Measurements from ENCODE around the gene PGM5.
A peak's percentile ranks its signal among the peaks of the same experiment; 100 is the strongest.

The PGM5 gene

DNA sequence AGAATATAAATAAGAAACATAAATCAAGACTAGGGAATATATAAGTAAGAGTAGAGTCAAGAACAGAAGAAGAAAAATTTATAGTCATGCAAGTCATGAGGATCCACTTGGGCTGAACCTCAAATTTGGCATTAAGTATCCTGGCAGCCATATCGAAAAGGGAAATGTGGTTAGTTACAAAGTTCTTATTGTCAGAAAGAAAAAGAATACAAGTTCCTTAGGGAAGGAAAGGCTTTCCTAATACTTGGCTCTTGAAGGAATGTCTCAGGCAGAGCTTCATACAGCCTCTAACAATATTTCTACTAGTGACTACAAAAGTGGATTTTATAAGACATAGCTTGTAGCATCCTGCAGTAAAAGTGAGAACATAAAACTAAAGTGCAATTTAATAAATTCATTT, 138.8 kb downstream of the PGM5 start:
- DNase-seq (ENCODE audit: low read depth, low spot score), result no peak

DNA sequence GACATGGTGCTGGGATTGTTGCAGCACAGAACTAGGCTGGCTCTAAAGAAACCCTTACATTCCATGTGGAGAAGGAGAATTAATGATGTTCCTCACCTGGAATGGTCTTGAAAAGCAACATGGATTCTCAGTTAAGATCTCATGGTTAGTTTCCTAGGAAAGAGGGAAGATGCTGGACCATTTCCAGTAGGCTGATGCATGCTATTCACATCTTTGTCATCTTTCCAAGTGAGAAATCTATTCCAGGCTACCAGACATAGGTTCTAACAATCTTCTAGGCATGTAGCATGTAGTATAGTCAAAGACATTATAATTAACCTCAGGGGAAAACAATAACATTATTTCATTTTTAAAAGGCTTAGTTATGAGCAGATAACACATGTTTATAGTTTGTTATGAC, 139.9 kb downstream of the PGM5 start:
- no peak for DNase-seq (ENCODE audit: low read depth, low spot score)

DNA sequence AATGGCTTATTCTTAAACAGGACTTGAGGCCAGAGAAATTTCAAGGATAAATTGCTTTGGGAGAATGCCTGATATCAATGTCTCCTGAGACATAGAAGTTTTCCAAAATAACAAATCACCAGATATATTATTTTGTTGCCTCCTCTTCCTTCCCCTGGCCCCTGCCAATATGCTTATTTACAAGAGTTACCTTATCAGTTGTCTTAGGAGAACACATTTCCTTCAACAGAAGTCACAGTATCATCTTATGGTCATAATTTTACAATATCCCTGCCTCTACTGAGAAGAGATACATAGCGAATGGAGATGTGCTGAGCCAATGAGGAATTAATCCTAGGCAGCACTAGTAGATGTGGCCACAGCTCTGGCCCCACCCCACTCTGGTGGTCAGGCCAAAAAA, 141.2 kb downstream of the PGM5 start:
- no peak for DNase-seq (ENCODE audit: low read depth, low spot score)

DNA sequence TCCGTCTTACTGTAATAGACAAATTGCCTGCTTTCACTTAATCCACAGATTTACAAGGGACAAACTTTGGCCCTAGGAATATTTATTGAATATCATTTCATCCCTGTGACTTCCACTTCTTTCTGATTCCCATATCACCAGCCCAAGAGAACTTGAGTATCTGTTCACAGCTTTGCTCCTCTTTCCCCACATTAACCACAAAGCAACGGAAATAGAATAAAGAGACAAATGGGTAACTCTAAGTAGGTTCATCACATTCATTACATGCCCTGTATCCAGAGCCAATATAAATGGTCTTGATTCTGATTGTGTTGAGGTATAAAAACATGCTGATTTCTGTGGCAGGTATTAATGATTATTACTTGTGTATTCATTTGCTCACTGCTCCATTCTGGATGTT, 142.4 kb downstream of the PGM5 start:
- no peak for DNase-seq (ENCODE audit: low read depth, low spot score)

DNA sequence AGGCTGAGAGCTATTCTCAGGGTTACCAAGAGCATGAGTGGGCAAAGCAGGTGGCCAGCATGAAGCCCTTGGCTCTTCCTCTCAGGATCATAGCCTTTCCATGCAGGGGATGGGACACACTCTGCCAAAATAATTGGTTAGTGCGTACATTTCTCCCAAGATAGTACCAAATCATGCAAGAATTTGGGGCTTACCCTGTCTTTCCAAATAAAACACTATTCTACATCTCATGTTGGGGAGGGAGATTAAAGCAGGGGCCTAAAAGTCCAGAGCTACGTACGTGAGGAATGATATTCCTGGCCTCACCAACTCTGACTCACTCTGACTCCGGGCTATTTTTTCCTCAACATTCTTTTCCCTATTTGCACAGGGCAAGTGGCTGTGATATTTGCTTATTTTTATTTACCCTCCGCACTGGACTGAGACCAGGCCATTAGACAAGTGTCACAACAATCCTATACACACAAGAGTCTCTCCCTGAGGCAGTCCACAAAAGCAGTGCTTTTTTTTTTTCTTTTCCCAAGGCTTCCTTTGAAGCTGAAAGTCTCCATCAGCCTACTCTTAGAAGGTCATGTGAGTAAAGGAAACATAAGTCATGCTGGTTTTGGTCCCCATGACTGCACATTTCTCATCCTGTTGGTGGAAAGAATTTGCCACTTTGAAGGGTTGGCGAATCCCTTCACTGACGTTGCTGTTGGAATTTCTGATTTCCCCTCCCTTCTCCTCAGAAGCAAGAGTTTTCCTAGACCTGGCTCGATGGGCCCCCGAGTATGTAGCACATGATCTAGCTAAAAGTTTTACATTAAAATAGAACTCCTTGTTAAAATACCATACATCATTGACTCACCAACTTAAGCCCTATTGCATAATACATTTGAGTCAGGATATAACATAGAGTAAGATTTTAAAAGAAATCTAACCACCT, 144.3 kb downstream of the PGM5 start:
- no peak for DNase-seq (ENCODE audit: low read depth, low spot score)

DNA sequence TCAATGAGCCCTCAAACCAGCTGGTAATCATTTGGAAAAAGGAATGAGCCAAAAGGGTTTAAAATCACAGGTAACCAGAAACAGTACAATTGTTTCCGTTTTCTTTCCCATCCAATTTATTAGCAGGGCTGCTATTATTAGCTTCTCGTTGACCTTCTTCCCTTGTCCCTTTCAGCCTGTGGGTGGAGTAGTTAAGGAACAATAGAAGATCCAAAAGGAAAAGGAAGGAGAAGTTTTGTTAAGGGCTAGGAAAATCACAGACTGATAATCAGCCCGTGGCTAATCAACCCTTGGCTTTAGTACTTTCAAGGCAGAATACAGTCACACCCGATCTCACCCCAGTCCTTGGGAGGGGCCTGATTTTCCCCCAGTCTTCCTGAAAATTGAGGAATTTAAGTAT, 145.9 kb downstream of the PGM5 start:
- DNase-seq (ENCODE audit: low read depth, low spot score), result no peak

DNA sequence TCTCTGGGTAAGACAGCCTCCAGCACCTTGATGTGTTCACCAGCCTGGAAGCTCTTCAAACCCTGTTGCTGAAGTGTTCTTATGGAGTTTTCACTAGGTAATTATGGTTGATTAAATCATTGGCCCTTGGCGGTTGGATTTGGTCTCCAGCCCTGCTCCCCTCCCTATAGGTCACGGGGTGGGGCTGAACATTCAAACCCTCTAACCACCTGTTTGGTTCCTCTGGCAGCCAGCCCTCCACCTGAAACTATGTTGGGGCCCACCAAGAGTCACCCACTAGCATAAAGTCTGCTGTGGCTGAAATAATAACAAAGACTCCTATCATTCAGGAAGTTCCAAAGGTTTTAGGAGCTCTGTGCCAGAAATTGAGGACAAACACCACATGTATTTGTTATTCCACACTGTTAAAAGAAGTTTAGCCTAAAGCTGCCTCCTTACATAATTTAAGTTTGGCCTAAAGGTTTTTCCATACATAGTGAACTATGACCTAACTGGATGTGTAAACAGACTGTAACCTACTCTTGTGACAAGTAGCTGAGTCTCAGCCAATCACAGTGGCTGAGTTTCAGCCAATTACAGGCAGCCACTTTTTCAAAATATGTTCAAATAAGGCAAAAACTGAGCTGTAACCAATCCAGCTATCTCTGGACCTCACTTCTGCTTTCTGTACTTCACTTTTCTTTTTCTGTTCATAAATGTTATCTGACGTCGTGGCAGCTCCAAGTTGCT, 149.4 kb downstream of the PGM5 start:
- no peak for DNase-seq (ENCODE audit: low read depth, low spot score)

DNA sequence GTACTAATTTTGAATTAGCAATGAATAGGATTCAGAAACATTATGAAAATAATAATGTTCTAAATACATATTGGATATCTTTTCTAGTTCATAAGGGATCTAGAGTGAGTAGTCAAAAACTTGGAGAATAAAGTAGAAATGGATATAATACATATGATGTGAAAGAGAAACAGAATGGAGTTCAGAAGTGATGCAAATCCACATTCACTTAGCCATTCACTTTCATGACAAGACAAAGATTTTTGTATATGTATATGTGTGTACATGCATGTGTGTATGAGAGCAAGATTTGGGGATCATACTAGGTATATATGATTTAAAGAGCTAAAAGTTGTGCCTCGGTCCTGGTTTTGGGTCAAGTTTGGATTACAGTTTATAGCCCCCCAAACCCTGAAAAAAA, 150.1 kb downstream of the PGM5 start:
- DNase-seq (ENCODE audit: low read depth, low spot score), result no peak

DNA sequence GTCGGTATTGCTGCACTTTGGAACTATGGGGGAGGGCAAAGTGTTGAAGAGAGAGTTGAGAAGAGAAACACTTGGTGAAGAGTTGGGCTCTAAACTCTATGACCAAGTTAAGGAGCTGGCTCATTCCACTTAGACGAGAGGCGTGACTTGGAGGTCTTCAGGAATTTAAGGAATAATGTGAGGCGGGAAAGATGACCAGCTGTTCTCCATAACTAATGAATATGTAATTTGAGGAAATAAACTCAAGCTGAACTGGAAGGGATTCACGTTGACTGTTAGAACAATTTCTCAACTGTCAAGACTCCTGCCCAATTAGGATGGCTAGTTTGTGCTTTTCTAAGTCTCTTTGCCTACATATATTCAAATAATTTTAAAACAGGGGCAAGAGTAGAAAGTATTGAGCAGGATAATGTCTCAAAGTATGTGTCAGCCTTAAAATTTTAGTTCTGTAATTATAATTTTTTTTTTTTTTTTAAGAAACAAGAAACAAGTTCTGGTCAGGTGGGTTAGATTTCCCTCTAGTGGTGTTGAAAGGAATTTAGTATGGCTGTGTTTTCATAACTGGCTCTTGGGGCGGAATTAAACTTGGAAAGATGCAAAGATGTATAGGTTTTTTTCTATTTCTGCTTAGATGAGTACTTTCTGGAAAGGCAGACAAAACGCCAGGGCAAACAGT, 150.9 kb downstream of the PGM5 start:
- DNase-seq (ENCODE audit: low read depth, low spot score), result no peak

DNA sequence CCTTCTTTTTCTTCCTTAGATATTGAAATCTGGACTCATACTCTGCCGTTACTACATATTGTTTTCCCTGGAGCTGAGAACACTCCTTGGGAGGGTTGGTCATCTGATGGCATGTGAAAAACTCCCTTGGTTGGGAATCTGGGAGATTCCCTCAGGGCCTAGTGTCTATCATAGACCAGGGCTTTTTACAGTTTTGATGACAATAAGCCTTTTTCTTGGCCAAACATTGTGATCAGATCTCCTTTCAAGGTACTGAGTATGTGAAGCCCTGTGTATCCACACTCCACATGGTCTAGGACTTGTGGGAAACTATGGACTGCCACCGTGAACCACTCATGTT, 151.4 kb downstream of the PGM5 start:
- DNase-seq (ENCODE audit: low read depth, low spot score), result no peak

DNA sequence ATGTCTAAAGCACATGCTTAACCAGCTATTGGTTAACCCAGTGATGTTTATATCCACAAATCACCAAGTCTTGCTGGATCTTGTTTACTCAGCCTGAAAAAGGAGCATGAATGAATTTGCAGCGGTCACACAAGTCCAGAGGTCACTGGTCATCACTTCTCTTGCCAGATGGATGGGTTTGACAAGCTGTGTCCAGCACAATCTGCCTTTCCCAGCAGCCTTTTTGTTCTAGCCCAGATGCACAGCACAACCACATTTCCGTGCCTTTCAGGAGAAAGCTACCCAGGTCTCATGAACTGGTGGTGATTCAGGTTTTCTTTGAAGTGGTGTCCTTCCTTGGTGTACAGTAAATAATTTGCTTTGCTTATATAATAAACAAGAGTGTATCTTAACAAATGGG, 152.1 kb downstream of the PGM5 start:
- no peak for DNase-seq (ENCODE audit: low read depth, low spot score)

DNA sequence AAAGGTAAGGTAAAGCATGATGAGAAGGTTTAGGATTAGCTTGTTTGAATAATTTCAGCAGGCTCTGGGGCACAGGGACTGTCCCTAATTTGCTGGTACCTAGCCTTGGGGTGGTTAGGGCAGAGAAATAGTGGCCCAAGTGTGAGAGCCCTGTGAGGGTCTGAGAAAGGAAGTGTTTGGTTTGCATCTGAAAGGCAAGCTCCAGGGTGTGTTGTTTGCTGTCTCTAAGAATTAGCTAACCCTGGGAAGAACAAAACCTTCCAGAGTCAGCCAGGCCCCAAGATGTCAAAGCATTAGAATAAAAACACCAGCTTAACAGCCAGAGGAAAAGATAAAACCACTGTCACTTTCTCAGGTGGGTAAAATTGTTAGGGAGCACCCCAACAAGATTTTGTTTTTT, 153.3 kb downstream of the PGM5 start:
- DNase-seq (ENCODE audit: low read depth, low spot score), result peak; percentile 78

DNA sequence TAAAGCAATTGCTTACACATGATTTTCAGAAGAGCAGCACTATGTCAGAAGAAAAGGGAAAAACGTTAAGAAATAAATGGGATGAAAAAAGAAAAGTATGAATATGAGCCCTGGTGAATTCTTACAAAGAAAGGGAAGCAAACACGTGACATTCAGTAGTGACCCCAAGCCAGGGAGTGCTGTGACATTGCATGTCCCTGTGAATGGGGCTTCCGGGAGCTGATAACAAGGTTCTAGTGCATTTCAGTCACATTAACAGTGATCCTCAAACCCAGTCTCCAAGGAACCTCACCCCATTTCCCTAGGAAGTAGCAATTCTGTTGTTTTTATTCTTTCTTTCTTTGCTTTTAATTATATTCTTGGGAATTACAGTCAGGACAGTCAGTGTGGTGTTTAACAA, 157.0 kb downstream of the PGM5 start:
- DNase-seq (ENCODE audit: low read depth, low spot score), result no peak

DNA sequence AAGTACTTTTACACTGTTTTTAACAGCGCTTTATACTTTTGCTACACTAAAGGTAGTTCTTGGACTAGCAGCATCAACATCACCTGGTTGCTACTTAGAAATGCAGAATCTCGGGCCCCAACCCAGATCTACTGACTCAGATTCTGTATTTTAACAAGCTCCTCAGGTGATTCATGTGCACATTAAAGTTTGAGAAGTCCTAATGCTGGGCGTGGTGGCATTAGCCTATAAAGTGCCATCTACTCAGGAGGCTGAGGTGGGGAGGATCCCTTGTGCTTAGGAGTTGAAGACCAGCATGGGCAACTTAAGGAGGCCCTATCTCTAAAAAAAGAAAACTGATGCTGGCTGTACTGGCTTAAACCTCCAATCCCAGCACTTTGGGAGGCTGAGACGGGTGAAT, 157.6 kb downstream of the PGM5 start:
- no peak for DNase-seq (ENCODE audit: low read depth, low spot score)

DNA sequence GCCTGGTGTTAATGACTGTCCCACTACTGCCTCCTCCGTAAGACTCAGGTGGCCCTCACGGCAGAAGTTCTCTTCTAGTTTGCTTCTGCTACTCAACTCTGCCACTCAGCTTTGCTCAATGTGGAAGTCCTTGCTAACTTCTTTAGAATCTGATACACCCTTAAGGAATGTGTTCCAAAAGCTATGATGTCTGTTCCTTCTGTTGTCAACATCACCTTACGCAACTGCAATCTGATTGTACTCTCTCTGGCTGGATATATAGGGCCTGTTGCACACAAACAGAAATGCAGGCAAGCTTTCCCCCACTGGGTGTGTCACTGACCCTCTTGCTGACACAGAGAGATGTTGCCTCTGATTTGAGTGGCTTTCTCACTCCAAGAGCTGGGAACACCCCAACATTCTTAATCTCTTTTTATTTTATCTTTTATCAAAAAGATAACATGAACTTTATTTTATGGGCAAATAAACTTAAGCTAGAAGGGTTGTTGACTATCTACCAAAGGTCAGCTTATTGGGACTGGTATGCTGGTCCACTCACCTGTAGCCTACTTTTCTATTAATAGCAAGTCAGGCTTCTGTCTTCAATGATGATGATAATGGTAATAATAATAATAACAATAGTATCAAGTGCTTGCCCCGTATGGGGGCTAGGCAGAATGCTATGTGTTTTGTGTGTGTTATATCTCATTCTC, 159.1 kb downstream of the PGM5 start:
- no peak for DNase-seq (ENCODE audit: low read depth, low spot score)

DNA sequence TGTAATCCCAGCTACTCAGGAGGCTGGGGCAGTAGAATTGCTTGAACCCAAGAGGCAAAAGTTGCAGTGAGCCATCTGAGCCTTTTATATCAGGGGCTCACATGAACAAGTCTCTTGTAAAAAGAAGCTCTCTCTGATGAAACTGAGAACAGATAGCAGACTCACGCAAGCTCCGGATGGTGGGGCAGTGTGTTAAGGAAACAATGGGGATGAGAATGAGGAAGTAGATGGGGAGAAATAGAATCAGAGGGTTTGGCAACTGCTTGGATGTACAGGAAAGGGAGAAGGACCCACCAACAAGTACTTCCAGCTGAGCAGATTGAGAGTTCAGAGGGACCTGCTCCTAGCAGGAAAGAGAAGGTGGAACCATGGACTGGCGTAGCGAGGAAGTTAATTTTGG, 165.7 kb downstream of the PGM5 start:
- DNase-seq (ENCODE audit: low read depth, low spot score), result no peak

DNA sequence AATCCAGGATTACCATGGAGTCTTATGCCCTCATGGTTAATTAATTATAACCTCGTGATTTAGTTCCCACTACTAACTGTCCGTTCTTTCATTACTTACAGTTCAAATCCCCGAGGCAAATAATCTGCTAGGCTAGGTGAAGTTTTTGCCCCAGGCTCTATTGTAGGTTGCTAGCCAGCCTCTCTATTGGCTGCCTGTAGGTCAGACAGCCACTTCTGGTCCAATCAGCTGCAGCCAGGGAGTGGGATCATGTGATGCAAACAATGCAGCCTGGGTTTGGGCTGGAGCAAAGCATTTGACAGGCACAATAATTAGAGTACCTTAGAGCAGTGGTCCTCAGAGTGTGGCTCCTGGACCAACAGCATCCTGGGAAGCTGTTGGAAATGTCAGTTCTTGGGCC, 166.5 kb downstream of the PGM5 start:
- no peak for DNase-seq (ENCODE audit: low read depth, low spot score)

DNA sequence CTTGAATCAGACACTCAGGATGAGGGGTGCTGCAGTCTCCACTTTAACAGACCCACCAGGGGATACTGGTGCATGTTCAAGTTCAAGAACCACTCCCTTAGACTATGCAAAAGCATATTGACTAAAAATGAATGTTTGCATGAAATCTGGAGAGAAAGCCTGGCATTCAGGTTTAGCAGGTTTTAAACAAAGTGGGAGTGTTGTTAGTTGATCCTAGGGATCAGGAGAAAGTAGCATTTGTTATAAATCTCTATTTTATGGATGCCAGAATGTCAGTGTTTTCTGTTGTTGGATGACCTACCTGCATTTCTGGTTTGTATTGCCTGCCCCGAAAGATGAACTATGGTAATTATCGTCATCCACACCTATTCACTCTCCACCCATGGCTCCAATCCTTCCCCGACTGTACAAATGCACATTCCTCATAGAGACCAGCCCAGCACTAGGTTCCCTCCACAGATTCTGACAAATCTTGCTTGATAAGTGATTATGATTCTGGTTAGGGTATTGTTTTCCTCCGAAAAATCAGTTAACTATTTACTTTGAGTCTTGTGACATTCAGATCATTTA, 167.0 kb downstream of the PGM5 start:
- DNase-seq (ENCODE audit: low read depth, low spot score), result no peak

DNA sequence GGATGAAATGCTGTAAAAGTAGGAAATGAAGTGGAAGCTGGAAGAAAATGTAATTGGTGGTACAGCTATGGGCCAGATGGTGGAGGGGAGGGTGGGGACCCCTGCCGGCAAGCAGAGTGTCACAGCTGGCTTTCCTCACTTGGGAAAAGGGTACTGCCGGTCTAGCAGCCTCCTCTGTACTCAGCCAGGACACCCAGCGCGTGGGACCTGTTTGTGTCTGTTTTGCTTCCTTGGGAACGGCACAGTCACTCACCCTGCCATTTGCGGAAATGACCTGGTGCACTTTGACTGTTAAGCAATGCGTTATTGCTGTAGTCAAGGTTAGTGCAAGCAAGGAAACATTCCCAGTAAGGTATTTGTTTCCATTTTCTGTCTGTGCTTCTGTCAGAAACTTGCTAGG, 174.2 kb downstream of the PGM5 start:
- DNase-seq (ENCODE audit: low read depth, low spot score), result peak; percentile 26

DNA sequence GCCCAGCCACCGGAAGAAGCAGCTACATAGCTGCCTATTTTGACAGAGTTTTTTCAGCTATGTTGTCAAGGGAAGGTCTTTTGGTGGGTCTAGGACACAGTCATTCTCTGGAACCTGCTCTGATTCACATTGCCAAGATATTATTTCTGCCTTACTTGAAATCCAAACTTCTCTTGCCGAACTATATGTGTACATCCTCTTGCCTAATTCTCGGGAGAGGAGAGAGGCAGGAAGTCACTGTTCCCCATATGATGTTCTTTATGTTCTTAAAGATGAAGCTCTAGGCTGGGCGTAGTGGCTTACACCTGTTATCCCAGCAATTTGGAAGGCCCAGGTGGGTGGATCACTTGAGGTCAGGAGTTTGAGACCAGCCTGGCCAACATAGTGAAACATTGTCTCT, 175.7 kb downstream of the PGM5 start:
- no peak for DNase-seq (ENCODE audit: low read depth, low spot score)

DNA sequence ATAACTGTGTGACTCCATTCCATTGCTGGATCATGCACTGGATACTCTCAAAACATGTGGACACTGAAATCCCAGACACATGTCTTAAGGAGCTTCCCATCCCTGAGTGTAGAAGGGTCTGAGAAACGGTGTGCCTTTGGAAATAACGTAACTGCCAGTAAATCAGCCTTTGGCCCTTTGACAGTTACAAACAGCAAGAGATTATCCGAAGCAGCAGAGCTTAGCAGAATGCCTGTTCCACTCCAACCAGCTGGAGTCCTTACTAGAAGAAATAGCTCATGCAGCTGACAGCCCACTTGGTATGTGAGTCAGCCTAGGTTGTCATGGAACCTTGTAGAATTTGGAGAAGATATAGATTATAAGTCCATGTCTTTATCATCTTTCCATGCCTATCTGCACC, 177.3 kb downstream of the PGM5 start:
- no peak for DNase-seq (ENCODE audit: low read depth, low spot score)

All from ELF-1 (cell line).